SK-MEL-5 (cell line): ENCODE measurements around the gene TNP1. TPM values are rescaled to one million over a fixed set of nuclear protein-coding genes. Genes with fewer than 3 reads are reported as not detected.
A peak's percentile ranks its signal among the peaks of the same experiment; 100 is the strongest.

Source experiments
- DNase-seq: peaks from one replicate; pipeline ENCODE4 v3.0.0-alpha.2; 2016; ENCODE audit warnings: low read depth, low spot score
- in situ Hi-C: cut with HindIII; loops from 2 replicates; pipeline ENCODE4 v1.10.0; 2016; ENCODE audit warnings: low sequenced_read_pairs, high pct_unique_total_duplicates, low pct_unique_long_range_greater_than_20kb
- total RNA-seq: library from RNA; depleted of rRNA; stranded (reverse); fragments of >200 nt; shearing (Covaris generic); gene quantifications from 2 replicates; pipeline ENCODE4 v1.2.3, GENCODE V29; 2014

TNP1 gene
- total RNA-seq, 1 experiment from 2014 or later: not detected

DNA sequence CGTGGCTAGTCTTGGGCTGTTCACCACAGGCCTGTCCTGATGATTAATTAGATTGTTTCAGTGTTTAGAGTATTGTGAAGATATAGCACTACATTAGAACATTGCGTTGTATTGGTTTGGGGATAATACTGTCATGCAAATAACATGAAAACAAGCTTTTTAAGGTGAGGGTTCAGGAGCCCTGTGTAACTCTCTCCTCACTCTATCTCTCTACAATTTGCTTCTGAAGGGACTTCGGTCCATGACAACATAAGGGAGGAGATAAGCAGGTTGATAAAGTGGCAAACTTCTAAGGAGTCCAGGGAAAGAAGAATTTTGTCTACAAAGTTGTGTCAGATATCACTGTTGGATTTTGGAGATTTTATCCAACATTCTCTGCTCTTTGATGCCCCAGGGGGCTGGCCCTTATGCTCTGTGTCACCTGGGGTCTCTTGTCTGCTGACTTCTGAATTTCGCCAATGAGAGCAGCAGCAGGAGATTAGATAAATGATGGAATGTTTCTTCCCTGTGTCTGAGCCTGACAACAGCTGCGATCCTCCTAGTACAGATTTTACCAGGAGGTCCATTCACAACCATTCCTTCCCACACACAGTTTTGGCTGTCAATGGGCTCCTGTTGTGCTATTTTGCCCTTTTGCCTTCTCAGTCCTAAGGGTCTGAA, 3.3 kb downstream of the TNP1 start:
- in situ Hi-C loops: no loop called here
- DNase-seq: no peak

DNA sequence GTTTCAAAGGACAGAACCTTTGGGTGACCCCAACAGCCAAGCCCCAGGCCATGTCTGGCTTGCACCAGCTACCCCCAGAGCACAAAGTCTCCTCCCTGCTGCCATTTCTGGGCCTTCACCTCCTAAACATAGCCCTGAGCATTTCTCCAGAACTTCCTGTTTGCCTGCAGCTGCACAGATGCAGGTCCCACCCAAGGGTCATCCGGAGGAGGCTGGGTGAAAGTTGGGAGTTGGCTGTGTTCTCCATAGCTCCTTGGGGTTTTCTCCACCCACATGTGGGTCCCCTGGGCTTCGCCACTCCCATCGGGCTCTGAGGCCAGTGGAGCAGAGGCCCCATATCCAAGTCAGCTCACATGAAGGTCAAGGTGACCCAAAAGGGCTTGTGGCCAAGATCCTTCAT, 4.3 kb downstream of the TNP1 start:
- in situ Hi-C loops: no loop called here
- no peak for DNase-seq

DNA sequence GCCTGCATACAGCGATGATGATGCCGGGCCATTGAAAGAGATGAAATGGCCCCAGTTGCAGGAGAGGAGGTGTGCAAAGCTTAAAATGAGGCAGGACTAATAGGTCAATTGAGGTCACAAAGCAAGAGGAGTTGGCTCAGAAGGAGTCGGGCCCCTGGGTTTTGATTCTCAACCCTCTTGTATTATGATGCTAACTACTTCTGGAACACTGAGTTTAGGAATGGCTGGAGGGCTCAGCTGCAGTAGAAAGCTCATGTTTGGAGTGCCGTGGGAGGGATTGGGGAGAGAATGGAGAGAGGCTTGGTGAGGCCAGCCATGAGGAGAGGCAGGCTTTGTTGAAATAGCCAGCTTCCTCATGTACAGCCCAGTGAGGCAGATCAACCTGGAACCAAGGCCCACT, 4.8 kb downstream of the TNP1 start:
- in situ Hi-C loops: no loop called here
- DNase-seq: no peak

DNA sequence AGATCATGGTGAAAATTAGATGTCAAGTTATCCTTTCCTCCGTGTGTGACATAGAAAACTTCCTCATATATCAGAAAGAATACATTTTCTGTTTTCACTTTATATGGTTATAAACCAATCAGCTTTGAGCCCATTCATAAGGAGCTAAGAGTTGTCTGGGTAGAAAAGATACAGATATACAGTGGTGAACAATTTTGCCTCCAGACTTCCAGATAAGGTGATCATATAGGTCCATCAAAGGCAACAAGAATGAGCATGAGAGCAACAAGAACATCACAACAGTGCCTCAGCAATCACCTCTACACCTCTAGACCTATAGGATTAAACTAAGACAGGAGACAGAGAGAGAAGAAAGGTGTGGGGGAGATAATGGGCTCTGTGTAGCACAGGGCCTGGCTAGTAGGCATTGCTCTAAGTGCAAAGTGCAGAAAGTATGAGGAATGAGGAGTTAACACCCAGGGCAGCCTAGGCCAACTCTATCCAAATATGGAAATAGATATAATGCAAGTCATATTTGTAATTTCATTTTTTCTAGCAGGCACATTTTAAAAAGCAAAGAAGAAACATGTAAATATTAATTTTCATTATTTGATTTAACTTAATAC, 8.3 kb downstream of the TNP1 start:
- in situ Hi-C loops: no loop called here
- DNase-seq: no peak

DNA sequence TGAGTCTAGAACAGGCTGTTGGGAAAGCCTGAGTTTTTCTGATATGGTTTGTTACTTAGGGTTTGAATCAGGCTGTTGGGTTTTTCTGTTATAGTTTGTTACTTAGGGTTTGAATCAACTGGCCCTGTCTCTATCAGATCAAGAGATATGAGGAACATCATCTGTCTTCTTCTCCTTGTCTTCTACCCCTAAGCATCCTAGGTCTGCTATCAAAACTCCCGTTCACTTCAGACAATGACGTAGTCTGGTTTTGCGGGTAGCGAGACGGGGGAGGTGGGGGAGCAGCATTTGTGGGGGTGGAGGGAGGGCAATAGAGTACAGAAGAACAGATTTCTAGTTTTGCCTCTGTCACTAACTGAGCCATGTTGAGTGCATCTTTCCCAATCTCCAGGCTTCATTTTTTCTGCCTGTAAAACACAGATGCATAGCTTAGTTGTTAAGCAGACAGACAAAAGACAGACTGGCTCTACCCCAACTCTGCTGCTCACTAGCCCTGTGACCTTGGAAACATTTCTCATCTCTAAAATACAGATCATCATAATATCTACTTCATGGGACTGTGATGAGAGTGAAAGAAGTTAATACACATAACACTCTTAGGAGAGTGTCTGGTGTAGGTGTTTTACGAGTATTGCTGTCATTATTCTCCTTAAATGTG, 9.1 kb downstream of the TNP1 start:
- in situ Hi-C loops: no loop called here
- no peak for DNase-seq

DNA sequence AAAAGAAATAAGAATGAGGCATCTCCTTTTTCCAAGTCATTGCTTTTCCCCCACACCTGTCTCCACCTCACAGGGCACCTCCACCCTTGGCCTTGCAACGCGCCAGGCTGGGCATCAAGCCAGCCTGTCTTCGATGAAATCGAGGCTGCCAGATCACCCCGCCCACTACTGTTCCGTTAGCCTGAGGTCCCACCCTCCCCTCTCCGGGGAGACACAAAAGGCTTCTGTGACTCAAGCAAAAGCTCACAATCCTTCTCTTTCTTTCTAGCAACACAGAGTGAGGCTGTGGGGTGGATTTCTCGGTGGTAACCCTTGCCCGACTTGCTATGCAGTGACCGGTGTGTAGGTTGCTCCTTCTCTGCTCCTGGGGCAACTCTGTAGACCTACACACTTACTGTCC, 9.9 kb downstream of the TNP1 start:
- in situ Hi-C loops: no loop called here
- DNase-seq: peak; percentile 92

DNA sequence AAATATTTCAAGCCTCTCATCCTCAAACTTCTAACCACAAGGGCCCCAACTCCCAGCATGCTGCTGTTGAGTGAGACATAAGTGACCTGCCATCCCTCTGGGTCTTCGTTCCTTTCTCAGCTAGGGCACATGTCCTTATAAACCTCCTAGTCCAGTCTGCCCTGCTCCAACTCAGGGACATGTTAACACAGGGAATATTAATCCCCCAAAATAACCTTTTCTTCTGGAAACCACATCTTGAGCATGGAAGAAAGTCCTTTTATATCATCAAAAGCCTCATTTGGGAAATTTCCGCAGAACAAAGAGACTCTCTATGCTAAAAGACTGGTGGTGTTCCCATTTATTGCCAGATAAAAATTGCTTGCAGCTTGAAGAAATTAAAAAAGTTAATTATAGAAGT, 14.4 kb downstream of the TNP1 start:
- in situ Hi-C loops: no loop called here
- peak; percentile 67 for DNase-seq

DNA sequence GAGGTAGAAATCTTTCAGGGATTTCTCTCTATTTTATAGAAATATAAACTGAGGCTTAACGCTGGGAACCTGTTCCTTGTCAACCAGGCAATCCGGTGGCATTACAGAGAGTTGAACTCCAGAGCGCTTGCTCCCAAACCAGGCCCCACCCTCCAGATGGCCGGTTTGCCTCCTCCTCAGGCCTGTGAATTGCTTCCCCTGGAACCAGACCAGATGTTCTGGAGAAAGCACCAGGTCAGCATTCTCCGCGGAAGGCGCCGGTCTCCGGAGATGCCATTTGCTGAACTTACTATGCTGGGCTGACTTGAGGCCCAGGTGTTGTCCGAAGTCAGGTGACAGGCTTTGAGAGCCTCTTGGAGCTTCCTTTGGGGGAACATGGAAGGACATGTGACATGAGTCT, 17.2 kb downstream of the TNP1 start:
- DNase-seq: no peak
- in situ Hi-C loops: no loop called here

DNA sequence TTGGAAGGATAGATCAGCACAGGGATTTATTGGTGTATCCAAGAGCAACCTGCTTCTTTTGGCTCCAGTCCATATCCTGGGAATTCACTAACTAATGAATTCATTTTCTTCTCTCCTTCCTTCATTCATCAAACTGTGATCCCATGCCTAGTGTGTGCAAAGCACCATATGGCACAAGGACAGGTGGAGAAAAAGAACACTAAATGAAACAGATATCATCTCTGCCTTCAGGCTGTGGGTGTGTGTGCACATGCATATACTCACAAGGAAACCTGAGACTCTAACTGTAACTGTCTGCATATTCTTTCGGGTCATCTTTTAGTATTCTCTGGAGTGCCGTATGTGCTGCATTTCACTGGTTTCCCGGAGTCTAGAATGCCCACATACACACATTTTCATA, 20.2 kb downstream of the TNP1 start:
- in situ Hi-C loops: no loop called here
- DNase-seq: no peak

DNA sequence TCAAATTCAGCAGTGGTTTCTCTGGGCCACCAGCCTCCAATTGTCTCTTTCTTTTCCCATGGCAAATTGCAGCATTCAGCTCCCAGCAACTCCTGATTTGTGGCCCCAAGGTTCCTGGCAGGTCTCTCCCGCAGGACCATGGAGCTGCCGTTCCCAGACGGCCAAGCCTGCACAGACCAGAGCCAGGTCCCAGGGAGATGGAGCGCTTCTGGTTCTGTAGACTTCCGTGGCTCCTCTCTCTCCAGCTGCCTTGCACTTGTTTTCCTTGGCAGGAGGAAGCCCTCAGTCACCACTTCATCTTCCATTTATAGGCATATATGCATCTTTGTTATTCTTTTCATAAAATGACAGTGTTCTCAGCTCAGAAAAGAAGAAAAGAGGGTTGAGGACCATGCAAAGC, 21.7 kb downstream of the TNP1 start:
- no peak for DNase-seq
- in situ Hi-C loops: no loop called here

DNA sequence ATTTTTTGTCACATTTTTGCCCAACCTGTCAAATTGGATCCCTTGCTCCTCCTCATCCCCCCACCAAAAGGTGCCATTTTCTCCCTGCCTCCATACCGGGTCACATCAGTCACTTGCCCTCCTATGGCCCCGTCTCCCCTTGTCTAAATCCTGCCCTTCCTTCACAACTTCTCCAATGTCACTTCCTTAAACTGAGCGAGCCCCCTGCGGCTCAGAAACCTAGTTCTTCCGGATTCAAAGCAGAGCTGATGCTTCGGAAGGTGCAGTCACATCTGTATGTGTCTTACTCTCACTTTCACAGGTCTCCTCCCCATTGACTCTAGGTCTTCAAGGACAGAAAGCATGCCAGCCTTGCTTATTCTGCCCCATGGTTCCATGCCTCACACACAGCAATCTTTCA, 22.1 kb downstream of the TNP1 start:
- in situ Hi-C loops: no loop called here
- no peak for DNase-seq

DNA sequence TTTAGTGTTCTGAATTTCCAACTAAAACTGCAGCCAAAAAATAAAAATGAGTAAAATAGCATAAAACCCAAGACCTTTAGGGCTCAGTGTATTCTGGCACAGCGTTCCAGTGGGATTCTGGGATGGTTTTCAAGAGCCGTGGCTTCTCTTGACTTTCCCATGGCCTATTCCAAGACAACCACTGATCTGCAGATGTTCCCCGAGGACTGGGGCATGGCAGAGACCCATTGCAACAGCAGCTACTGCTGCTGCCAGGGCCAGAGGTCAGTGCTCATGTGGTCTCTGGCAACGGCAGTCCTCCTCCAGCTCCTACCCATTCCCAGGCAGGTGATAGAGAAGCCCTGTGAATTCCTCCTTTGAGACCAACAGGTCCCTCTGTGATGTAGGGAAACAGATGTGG, 26.8 kb downstream of the TNP1 start:
- in situ Hi-C loops: no loop called here
- DNase-seq: no peak

DNA sequence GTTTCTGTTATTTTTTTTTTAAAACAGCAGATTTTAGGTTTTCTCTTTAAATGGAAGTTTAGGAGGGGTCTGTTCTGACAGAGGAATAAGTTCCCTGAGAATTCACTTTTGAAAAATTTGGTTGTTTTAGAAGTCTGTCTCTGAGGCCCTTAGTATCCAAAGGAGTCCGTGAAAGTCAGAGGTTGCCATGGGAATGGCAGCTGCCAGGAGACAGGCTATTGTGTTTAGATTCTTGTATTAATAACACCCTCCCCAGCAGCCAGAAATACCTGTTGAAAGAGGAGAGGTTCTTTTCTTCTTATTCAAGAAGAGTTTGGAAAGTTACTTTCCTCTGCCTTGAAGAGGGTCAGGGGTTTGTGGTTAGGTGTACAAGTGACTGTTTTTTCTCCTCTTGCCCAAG, 29.5 kb downstream of the TNP1 start:
- in situ Hi-C loops: no loop called here
- DNase-seq: no peak

DNA sequence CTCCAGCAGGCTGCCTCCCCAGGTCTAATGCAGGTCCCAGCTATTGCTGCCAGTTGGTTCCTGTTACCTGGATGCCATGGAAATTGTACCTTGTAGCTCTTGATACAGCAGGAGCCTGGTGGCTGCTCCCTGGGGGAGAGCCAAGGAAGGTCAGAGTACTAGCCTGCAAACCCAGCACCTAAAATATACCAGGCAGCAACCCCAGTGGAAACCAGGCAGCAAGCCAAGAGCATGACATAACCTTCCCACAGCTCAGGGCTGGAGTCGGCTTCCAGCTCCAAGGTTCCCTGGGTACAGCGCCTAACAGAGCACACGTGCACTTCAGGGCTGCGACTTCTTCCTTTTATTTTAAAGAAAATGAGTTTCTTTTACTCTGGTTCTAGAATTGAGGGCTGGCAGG, 30.3 kb downstream of the TNP1 start:
- no peak for DNase-seq
- in situ Hi-C loops: no loop called here

DNA sequence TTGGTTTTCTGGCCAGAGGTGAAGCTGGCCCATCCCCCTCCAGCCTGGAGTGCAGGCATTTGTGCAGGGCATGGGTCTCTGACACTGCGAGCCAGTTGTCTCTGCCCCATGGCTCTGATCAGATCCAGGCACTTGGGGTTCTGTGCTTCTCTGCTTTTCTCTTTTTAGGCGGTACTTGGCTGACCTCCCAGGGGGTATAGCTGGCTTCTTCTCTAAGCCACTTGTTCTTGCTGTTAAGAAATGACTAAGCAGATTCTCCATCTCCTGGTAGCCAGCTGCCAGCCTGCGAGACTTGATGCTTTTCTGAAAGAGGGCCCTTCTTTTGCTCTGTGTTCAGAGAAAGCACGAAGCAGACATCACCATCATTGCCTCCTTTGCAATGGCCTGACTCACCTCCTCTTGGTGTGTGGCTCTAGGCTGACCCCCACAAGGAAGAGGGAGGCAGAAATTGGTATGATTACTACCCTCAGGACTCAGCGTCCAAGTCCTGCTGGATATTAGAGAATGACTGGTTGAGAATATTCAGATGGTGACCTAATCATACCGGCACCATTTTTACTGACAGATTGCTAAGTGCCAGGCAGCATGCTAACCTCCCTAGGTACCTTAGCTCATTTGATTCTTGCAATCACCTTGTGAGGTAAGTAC, 32.7 kb downstream of the TNP1 start:
- no peak for DNase-seq
- in situ Hi-C loops: no loop called here

DNA sequence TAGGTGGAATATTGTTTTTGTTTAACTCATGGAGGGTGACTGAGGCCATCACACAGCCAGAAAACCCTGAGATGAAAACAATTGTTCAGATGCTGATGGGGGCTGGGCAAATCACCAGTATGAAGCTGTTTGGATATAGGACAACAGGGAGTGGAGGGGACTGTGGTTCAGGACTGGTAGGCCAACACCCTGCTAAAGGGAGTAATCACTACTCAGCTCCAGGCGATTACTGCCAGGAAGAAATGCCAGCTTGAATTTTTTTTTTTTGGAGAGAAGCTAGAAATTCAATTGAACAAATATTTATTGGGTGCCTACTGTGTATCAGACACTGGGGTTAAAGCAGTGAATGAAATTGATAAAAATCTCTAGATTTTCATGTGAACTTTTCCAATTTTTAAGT, 37.4 kb downstream of the TNP1 start:
- in situ Hi-C loops: no loop called here
- no peak for DNase-seq

DNA sequence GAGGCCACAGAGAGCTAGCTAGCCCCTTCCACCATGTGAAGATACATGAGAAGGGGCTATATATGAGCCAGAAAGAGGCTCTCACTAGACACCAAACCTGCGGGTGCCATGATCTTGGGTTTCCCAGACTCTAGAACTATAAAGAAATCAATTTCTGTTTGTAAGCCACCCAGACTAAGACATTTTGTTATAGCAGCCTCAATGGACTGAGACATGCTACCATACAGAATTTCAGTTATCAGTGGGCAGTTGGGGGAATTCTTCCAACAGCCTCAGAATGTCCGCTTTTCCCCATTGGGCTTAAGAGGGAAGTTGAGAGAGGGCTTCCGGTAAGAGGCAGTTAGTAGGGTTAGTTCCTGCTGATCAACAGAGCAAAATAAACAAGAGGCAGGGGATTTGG, 39.2 kb downstream of the TNP1 start:
- in situ Hi-C loops: no loop called here
- DNase-seq: no peak

DNA sequence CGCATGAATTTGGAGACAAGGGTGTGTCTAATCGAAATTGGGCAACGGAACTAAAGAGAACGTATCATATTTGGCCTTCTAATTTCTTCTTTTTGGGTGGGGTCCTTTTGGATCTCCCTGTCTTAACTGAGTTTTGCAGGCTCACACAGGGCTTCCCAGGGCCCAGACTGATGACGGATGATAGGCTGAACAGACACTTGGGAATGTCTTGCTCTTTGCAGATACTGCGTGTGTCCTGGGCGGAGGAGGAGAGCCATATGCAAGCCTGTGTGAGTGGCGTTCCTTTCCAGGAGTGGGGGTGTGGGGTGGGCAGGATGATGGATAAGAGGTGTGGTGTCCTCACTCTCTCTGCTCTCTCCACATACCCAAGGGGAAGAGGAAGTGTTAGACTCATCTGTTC, 40.1 kb downstream of the TNP1 start:
- in situ Hi-C loops: no loop called here
- DNase-seq: no peak

DNA sequence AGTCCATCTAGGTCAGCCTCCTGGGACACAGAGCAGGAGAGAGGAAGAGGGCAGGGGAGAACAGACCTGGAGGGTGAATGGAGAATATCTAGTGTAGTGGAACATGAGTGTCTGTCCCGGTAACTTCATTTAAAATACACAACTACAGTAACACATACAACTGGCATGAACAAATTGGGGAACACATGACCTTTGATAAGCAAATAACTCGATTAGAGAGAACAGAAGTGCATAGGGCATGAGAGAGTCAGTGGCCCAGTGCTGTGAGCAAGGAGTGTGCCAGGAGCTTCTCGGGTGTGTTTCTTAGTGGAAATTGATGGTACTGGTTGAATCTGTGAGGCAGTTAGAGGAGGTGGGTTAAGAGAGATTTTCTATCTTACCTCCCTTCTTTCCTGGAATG, 40.8 kb downstream of the TNP1 start:
- in situ Hi-C loops: no loop called here

More for the DNA sequence above, 40.8 kb downstream of the TNP1 start:
- DNase-seq: no peak
